Esophagus muscularis mucosa (tissue), 4 donors: Measurements from ENCODE around the gene SLC8A1. TPM values are rescaled to one million over a fixed set of nuclear protein-coding genes. Genes with fewer than 3 reads are reported as not detected.

Source experiments
- DNase-seq: peaks from one replicate; pipeline ENCODE4 v3.0.0-alpha.2; 2017; ENCODE audit errors: extremely low spot score
- H3K27ac ChIP-seq, 4 donors: fragments of 200-600 bp; sonication (generic); replicated peaks in 1 of 4; 1 replicate in 3 of 4; 2 replicates in 1 of 4; pipeline ENCODE4 v1.5.1; 2016 to 2019; ENCODE audit warnings: mild to moderate bottlenecking in 1 of 4
- H3K27me3 ChIP-seq, 4 donors: fragments of 200-600 bp; sonication (generic); one replicate each; pipeline versions ENCODE4 v1.5.1 to v1.6.0; 2016 to 2019
- H3K36me3 ChIP-seq, 4 donors: fragments of 200-600 bp; sonication (generic); one replicate each; pipeline ENCODE4 v1.5.1; 2016 to 2019
- H3K4me1 ChIP-seq, 4 donors: fragments of 200-600 bp; sonication (generic); one replicate each; pipeline ENCODE4 v1.5.1; 2016 to 2019
- H3K4me3 ChIP-seq, 4 donors: fragments of 200-600 bp; sonication (generic); 1 replicate in 2 of 4; 2 replicates in 2 of 4; pipeline ENCODE4 v1.5.1; 2016 to 2019; ENCODE audit warnings: mild to moderate bottlenecking in 4 of 4, moderate library complexity in 1 of 4
- H3K9me3 ChIP-seq, 4 donors: fragments of 200-600 bp; sonication (generic); 1 replicate in 3 of 4; 2 replicates in 1 of 4; pipeline ENCODE4 v1.5.1; 2016 to 2019
- CTCF ChIP-seq, 3 experiments: fragments of 200-600 bp in 2 of 3; fragments of 450-650 bp in 1 of 3; sonication (generic) in 2 of 3; IDR thresholded peaks; one replicate each; pipeline ENCODE4 v1.5.1; 2017 to 2019; ENCODE audit warnings: antibody characterized with exemption in 3 of 3, mild to moderate bottlenecking in 2 of 3, moderate library complexity in 1 of 3
- EP300 ChIP-seq: sonication (generic); formaldehyde crosslinking; IDR thresholded peaks from one replicate; pipeline ENCODE4 v1.6.1; 2017; ENCODE audit warnings: antibody characterized with exemption
- POLR2A ChIP-seq: fragments of 450-650 bp; IDR thresholded peaks from one replicate; pipeline ENCODE4 v1.6.1; 2017; ENCODE audit warnings: antibody characterized with exemption, moderate library complexity, mild to moderate bottlenecking, low read depth
- POLR2AphosphoS5 ChIP-seq, 2 donors: sonication (generic); formaldehyde crosslinking; IDR thresholded peaks; one replicate each; pipeline ENCODE4 v1.6.1; 2017; ENCODE audit warnings: antibody characterized with exemption in 2 of 2
- WGBS: methylation state at CpG from one replicate; pipeline ENCODE4 v1.1.5; 2018; 5-methylcytosine and 5-hydroxymethylcytosine counted together
- intact Hi-C: fragments of 100-400 bp; cut with DNase I; formaldehyde crosslinking; loops from one replicate; pipeline ENCODE4 v1.15.1; 2023
- total RNA-seq, 4 donors: library from RNA; depleted of rRNA; stranded (reverse); fragments of >200 nt; gene quantifications; one replicate each; pipeline versions ENCODE4 v1.1.0 to v1.2.1, GENCODE V29; 2016

The SLC8A1 gene
- total RNA-seq, 4 donors from 2014 or later, result 105 to 166 (median 157) TPM

GRCh38 chr2:40123326-40123725 is 328.6 kb downstream of the SLC8A1 start:
- peak overlapping the region in 2 of 4 donors; percentile 20 to 28 for H3K27ac ChIP-seq
- intact Hi-C loops, result no loop called here
- WGBS, result 31% methylated on average over 1 of the region's 1 CpG

DNA sequence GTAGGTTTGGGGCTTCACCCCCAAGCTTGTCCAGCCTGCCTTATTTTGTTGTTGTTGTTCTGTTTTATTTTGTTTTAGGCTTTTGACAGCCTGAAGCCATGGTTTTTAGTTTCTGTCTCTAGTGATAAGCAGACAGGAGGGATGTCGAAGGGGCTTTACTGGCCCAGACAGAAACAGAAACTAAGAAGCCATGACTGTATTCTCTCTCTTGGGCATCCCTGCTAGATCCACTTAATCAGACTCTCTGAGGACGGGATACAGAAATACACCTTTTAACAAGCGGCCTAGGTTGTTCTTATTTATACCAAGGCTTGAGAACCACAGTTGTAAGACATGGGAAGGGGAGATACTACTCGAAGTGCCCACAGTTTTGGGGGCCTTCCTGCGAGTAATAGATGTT is 330.9 kb downstream of the SLC8A1 start:
- H3K36me3 ChIP-seq, result no peaks in the 10 kb centered on the region
- no peaks in the 10 kb centered on the region for H3K27me3 ChIP-seq
- WGBS, result 94% methylated on average over 5 of the region's 5 CpGs
- no peak overlapping the region for H3K27ac ChIP-seq
- TF ChIP-seq EP300, result no peak
- TF ChIP-seq POLR2A, result no peak
- TF ChIP-seq POLR2AphosphoS5 (IDR thresholded peaks at IDR 0.05), result no peak
- no peak for TF ChIP-seq CTCF (IDR thresholded peaks at IDR 0.05)
- DNase-seq, result no peak
- no peak overlapping the region for H3K4me3 ChIP-seq
- intact Hi-C loops, result no loop called here
- peaks cover 0 to 27% (median 17%) of the 10 kb centered on the region in 4 donors for H3K4me1 ChIP-seq
- no peaks in the 10 kb centered on the region for H3K9me3 ChIP-seq

More at GRCh38 chr2:40123326-40123725, 328.6 kb downstream of the SLC8A1 start:
- Histone ChIP-seq H3K4me1 (peaks cover 18 to 40% (median 29%) of the 10 kb centered on the region in 4 donors), H3K4me3 (peak overlapping the region in 1 of 4 donors; percentile 5), H3K36me3 (no peaks in the 10 kb centered on the region), H3K27me3 (no peaks in the 10 kb centered on the region), H3K9me3 (no peaks in the 10 kb centered on the region)
- TF ChIP-seq POLR2AphosphoS5 (IDR thresholded peaks at IDR 0.05), result no peak
- TF ChIP-seq POLR2A, result no peak
- no peak for TF ChIP-seq CTCF (IDR thresholded peaks at IDR 0.05)
- TF ChIP-seq EP300, result no peak
- DNase-seq, result no peak

GRCh38 chr2:40120026-40120425 is 331.9 kb downstream of the SLC8A1 start:
- H3K27me3 ChIP-seq, result no peaks in the 10 kb centered on the region
- H3K36me3 ChIP-seq, result peaks cover 0 to 9% (median 0%) of the 10 kb centered on the region in 4 donors
- no peak for DNase-seq
- peaks cover 0 to 27% (median 17%) of the 10 kb centered on the region in 4 donors for H3K4me1 ChIP-seq
- no peaks in the 10 kb centered on the region for H3K9me3 ChIP-seq
- intact Hi-C loops, result no loop called here
- TF ChIP-seq POLR2AphosphoS5 (IDR thresholded peaks at IDR 0.05) (no peak), POLR2A (no peak), EP300 (no peak), CTCF (IDR thresholded peaks at IDR 0.05) (no peak)
- H3K4me3 ChIP-seq, result no peak overlapping the region
- no peak overlapping the region for H3K27ac ChIP-seq
- WGBS, result 85% methylated on average over 3 of the region's 3 CpGs

DNA sequence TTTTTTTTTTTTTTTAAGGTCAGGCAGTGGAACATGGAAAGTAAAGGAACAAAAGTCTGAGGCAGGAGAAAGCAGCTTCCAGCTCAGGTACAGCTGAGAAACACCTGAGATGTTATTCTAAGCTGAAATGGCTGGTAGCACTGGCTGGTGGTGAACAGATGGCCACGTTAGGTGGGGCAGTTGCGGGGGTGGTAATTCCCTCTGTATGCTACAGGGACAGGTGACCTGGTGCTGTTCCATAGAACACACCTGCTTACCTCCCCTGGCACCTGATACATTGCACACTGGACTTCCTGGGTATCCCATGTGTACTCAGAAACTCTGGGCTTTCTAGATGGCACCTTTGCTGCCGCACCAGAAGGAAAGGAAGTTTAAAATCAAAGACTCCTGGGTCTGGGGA is 333.3 kb downstream of the SLC8A1 start:
- no peaks in the 10 kb centered on the region for H3K27me3 ChIP-seq
- no peak for DNase-seq
- peaks cover 0 to 13% (median 0%) of the 10 kb centered on the region in 4 donors for H3K36me3 ChIP-seq
- TF ChIP-seq CTCF (IDR thresholded peaks at IDR 0.05) (no peak), POLR2A (no peak), POLR2AphosphoS5 (IDR thresholded peaks at IDR 0.05) (no peak), EP300 (no peak)
- no peak overlapping the region for H3K4me3 ChIP-seq
- H3K4me1 ChIP-seq, result peaks cover 9 to 13% (median 12%) of the 10 kb centered on the region in 4 donors
- intact Hi-C loops, result no loop called here
- WGBS, result 89% methylated on average over 3 of the region's 3 CpGs
- no peaks in the 10 kb centered on the region for H3K9me3 ChIP-seq
- no peak overlapping the region for H3K27ac ChIP-seq

GRCh38 chr2:40115894-40116293 is 336.0 kb downstream of the SLC8A1 start:
- WGBS, result 93% methylated on average over 4 of the region's 4 CpGs
- peaks cover 0 to 17% (median 5%) of the 10 kb centered on the region in 4 donors for H3K4me1 ChIP-seq
- H3K36me3 ChIP-seq, result peaks cover 0 to 13% (median 0%) of the 10 kb centered on the region in 4 donors
- H3K27me3 ChIP-seq, result no peaks in the 10 kb centered on the region
- TF ChIP-seq POLR2AphosphoS5 (IDR thresholded peaks at IDR 0.05), result no peak
- no peak for TF ChIP-seq CTCF (IDR thresholded peaks at IDR 0.05)
- no peak for TF ChIP-seq EP300
- TF ChIP-seq POLR2A, result no peak
- no peak overlapping the region for H3K27ac ChIP-seq
- intact Hi-C loops, result no loop called here
- H3K4me3 ChIP-seq, result no peak overlapping the region
- no peak for DNase-seq
- no peaks in the 10 kb centered on the region for H3K9me3 ChIP-seq
